ENCODE data around the gene NCAPH2.
A peak's percentile ranks its signal among the peaks of the same experiment; 100 is the strongest.
"Not testable (repeated sequence)": the region's sequence is repeated elsewhere in the genome, so short reads cannot be mapped to it uniquely, and the experiment has no call there.

Gene NCAPH2

DNA sequence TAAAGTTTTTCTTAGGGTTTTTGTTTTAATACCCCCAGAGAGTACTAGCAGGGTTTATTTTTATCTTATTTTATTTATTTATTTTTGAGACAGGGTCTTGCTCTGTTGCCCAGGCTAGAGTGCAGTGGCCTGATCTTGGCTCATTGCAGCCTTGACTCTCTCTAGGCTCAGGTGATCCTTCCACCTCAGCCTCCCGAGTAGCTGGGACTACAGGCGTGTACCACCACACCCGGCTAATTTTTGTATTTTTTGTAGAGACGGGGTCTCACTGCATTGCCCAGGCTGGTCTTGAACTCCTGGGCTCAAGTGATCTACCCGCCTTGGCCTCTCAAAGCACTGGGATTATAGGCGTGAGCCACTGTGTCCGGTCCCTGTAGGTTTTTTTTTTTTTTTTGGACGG is 12.2 kb downstream of the NCAPH2 start:
- not testable (repeated sequence) for DNase-seq

DNA sequence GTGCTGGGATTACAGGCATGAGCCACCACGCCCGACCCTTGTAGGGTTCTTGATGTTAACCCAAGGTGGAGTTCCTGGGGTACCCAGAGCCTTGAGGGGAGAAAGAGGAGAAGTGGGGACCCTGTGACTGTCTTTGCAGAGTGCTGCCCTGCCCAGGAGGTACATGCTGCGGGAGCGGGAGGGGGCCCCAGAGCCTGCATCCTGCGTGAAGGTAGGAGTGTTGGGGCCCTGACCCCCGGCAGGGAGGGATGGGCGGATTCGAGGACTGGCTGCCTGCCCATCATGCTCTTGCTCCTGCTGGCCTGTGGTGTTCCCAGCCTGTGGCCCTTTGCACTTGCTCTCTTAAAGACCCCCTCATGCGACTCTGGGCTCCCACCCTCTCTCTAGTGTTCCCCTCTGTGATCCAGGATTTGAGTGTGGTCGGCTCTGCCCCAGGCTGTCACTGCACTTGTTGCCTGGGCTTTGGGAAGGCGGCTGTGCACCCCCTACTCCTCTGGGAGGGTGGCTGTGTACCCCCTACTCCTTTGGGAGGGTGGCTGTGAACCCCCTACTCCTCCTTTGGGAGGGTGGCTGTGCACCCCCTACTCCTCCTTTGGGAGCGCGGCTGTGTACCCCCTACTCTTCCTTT is 12.9 kb downstream of the NCAPH2 start:
- no peak for DNase-seq

DNA sequence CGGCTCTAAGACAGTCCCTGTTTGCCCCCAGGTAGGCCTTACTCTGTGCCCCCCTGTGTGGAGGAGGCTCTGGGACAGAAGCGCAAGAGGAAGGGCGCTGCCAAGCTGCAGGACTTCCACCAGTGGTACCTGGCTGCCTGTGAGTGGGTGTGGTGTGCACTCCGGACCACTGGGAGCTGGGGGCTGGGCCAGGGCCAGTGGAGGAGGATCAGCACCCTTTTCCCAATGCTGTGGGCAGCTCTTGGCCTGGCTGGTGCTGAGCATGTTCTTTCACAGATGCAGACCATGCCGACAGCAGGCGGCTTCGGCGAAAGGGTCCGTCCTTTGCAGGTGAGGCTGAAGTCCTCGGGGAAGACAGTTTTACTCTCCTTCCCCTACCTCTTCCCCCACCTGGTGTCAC is 13.7 kb downstream of the NCAPH2 start:
- DNase-seq = no peak

DNA sequence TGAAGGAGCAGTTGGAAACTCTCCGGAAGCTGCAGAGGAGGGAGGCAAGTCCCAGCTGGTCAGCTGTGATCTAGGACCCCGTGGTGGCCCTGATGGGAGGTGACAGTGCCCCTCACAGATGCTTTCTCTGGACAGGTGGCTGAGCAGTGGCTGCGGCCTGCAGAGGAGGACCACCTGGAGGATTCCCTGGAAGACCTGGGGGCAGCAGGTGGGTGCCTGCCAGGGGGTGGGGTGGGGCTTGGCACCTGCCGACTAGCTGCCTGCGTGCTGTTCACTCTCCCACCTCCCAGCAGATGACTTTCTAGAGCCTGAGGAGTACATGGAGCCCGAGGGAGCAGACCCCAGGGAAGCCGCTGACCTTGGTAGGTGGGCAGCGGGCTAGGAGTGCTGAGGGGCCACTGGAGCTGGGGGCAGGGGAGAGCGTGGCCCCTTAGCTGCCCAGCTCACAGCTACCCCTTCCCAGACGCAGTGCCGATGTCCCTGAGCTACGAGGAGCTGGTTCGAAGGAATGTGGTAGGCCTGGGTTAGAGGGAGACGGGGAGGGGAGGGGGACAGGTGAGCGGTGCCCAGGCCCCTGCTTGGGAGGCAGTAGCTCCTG is 14.3 kb downstream of the NCAPH2 start:
- no peak for DNase-seq

DNA sequence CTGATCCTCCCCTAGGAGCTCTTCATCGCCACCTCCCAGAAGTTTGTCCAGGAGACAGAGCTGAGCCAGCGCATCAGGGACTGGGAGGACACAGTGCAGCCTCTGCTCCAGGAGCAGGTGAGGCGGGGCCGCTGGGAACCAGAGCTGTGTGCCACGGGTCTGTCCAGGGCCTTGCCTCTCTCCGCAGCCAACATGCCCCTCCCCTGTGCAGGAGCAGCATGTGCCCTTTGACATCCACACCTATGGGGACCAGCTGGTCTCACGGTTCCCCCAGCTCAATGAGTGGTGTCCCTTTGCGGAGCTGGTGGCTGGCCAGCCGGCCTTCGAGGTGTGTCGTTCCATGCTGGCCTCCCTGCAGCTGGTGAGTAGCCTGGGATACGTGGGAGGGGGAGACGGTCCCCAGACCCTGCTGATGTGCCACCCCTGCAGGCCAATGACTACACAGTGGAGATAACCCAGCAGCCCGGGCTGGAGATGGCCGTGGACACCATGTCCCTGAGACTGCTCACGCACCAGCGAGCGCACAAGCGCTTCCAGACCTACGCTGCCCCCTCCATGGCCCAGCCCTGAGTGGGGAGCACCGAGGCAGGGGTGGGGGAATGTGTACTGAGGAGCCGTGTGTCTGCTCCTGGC is 14.9 kb downstream of the NCAPH2 start:
- no peak for DNase-seq

DNA sequence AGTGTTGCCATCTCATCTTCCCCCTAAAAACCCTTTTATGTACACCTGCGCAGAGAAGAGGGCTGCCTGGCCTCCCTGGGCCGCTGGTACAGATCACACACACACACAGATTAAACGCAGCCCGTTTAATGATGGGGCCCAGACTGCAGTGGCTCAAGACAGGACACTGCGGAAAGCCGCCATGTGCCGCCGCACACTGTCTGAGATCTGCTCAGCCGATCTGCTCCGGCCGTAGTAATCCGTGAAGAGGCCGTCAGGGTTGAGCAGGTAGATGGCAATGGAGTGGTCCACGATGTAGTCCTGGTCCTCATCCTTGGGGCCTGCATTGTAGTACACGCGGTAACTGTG is 15.4 kb downstream of the NCAPH2 start:
- DNase-seq = no peak

DNA sequence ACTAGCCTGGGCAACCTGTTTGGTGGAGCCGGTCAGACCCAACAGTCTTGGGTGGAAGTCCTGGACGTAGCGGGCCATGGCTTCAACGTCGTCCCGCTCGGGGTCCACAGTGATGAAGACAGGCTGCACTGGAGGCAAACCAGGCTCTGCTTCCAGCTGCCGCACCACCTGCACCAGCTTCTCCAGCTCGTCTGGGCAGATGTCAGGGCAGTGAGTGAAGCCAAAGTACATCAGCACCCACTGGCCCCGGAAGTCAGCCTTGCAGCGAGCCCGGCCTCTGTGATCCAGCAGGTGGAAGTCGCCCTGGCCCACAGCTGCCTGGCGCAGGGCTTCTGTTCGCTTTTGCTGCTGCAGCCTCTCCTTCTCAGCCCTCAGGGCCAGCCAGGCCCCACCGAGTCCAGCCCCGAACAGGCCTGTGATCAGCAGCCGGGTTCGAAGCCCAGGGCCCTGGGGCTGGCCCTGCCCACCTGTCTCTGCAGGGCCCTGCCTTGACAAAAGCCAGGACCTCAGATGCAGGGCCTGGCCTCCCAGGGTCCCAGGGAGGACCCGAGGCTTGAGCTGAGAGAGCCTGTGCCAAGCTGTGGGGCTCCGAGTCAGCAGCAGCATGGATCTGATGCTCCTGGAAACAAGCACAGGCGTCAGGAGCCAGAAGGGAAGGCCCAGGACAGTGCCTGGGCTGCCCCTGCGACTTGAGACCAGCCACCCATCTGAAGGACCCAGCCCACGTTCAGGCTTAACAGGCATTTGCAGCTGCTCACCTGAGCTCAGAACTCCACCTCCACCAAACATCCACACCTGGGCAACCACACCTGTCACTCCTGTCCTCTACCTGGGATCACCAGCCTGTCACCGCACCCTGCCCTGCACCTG is 16.0 kb downstream of the NCAPH2 start:
- no peak for DNase-seq

DNA sequence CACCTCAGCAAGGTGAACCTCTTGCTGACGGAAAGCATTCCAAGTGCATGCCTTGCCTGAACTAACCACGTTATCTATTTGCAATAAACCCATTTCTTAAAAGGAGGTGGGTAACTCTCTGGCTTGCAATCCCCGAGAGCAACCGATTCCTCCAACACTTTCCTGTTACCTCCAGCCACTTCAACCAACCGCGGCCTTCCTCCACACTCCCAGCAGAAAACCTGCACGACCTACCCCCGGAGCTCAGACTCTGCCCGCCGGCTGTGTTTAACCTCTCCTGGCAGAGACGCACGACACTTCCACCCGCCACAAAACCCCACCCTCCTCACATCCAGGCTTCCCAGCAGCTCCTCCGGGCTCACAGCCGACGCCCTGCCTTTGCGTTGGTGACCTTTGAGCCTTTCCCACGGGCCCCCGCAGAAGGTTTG is 16.7 kb downstream of the NCAPH2 start:
- peak; percentile 12 for DNase-seq

DNA sequence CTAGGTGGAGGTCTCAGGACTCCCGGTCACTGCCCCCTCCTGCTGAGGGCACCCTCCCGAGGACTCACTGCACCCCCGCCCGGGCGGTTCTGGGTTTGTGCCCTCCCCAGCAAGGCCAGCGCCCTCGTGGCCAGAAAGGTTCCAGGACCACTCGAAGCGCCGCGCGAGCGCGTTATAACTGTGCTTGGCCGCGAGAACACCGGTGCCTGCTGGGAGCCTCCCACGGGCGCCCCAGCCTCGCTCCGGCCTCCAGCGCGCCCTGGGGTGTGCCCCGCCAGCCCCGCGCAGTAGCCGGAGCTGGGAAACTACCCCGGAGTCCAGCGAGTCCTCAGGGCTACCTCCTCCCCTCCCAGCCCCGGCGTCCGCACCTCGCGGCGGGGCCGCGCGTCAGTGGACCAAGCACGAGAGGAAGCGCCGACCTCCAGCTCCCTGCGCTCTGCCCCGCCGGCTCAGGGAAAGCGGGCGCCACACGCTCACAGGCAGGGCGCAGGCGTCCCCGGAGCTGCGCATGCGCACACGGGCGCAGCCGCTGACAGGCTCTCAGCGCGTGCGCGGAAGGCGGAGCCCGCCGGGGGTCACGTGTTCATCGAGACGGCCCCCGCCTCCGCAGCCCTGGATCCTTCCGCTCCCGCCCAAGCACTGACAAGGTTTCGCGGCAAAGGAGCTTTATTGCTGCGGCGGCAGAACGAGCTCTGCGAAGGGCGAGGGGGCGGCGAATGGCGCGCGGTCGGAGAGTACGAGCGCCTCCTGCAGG is 17.3 kb downstream of the NCAPH2 start, which contains the start of gene SCO2:
Gene SCO2, minus strand, starts transcription at position 495 of the 754 bp plus-strand sequence. CDS start 1,187 bp downstream, outside the sequence.
- peak; percentile 94 for DNase-seq

DNA sequence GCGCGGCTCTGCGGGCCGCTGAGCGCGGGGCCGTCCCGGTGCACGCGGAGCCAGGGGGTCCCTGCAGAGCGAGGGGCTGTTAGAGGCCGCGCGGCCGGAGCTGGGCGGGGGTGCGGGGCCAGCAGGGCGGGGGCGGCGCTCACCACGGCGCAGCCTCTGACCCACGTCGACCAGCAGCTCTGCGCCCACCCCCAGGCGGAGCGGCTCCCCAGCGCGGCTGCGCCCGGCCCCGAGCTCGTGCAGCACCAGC is 17.8 kb downstream of the NCAPH2 start:
- no peak for DNase-seq

DNA sequence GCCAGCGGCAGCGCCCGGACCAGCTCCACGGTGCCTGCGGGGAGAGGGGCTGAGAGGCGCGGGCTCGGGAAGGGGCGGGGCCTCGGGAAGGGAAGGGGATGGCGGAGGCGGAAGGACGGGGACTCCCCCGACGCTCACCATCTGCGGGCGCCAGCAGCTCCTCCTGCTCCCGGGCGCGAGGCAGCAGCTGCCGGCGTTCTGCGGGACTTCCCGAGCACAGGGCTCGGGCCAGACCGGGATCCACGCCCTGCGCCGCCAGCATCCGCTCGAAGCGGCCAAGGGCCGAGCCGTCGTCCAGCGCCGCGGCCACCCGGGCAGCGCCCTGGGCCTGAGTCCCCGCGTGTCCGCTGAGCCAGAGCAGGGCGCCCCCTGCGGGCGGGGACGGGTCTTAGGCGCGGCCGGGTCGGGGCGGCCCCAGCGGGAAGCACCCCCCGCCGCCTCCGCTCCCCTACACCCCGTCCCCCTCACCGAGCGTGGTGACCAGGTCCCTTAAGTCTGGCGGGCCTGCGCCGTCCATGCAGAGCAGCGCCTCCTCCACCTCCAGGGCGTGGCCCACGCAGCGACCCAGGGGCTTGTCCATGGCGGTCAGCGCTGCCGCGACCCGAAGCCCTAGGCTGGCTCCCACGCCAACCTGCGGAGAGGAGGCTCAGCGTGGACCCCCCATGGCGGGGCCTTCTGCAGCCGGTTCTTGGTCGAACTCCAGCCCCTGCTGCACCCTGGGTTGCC is 18.2 kb downstream of the NCAPH2 start:
- DNase-seq = peak; percentile 65

DNA sequence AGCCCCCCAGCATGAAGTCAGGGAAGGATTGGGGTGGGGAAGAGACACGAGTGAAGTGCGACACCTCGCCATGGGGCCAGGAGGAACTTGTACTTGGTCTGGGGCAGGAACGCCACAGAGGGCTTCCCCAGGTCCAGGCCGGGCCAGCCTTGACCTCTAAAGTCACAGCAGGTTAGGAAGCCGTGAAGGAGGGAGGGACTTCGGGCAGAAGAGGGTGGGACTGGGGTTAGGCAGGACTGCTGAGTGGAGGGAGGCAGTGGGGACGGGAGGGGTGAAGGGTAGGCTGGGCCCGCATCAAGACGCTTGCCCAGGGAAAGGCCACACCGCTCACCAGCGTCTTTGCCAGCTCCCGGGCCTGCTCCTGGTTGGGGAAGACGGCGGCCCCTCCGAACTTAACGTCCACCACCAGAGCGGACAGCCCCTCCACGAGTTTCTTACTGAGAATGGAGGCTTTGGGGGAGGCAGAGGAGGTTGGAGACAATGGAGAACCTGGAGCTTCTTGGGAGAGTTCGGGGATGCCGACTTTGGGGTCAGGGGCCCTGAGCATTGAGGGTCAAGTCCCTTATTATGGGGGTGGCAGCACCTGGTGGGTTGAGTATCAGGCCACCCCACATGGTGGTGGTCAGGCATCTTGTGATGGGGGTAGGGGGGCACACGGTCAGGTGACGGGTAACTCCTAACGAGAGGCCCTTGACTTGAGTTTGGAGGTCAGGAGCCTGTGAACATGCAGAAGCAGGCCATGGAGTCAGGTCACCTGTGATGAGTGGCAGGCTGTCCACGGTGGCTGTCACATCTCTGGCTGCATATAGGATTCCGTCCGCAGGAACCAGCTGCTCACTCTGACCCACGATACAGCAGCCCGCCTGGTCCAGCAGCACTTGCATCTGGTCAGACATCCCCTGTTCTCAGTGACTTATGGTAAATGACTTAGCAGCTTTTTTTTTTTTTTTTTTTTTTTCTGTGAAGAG is 19.1 kb downstream of the NCAPH2 start:
- DNase-seq = no peak

DNA sequence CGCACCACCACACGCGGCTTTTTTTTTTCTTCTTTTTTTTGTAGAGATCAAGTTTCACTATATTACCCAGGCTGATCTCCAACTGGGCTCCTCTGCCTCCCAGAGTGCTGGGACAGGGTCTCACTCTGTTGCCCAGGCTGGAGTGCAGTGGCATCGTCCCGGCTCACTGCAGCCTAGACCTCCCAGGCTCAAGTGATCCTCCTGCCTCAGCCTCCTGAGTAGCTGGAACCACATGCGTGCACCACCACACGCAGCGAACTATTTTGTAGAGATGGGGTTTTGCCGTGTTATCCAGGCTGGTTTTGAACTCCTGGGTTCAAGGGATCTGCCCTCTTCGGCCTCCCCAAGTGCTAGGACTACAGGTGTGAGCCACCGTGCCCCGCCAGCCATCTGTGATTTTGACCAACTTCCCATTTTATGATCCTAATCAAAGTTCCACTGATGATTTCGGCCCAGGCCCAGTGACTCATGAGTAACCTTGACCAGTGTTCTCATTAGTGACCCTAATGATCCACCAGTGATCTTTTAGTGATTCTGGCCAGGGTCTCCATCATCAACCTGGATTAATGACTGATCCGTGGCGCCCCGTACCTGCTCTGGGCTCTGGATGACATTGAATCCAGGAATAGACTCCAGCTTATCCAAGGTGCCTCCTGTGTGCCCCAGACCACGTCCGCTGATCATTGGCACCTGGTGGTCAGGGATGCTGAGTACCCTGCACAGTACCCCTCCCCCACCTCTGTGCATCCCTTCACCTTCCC is 20.1 kb downstream of the NCAPH2 start:
- DNase-seq = no peak

DNA sequence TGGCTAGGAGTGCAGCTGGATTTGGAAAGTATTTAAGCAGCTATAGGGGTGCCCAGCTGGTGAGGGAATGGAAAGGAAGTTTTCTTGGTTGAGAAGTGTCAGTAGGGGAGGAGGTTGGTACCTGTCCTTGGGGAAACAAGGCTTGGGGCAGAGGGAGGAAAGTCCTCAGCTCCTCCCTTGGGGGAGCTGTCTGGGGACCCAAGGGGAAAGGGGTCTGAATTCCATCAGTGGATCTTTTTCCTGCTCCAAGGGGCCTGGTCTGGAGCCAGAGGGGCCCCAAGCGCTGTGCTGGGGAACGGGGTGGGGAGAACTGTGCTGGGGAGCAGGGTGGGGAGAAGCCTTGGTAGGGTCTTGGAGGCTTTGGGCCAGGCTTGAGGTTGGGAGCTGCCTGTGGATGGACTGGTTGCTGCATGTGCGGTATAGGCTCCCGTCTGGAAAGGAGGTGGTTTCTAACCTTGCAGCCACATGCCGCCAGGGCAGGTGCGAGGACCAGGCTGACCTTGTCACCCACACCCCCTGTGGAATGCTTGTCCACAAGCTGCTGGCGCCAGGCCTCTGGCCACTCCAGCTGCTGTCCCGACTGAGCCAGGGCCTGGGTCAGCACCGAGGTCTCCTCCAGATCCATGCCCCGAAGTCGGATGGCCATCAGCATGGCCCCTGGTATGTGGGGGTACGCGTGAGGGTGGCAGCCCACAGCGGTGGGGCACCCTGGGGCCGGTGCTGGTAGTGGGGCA is 20.8 kb downstream of the NCAPH2 start:
- DNase-seq = no peak

DNA sequence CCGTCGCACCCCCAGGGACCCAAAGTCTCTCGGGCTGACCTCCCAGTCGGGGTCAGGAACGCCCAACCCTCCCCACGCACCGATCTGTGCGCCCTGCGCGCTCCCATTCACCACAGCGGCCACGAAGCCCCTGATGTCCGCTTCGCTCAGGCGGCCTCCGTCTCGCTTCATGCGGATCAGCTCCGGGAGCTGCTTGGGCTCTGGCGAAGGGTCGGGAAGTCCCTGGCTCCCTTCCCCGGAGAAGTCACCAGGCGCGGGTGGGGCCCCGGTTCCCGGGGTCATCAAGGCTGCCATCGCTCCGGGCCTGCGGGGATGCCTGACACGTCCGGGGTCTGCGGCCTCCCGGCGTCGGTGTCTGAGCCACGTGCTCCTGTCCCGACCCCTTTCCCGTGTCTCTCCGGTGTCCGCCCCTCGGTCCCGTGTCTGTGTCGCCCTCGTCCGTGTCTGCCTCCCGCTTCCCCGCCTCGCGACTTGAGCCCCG is 21.4 kb downstream of the NCAPH2 start:
- no peak for DNase-seq

DNA sequence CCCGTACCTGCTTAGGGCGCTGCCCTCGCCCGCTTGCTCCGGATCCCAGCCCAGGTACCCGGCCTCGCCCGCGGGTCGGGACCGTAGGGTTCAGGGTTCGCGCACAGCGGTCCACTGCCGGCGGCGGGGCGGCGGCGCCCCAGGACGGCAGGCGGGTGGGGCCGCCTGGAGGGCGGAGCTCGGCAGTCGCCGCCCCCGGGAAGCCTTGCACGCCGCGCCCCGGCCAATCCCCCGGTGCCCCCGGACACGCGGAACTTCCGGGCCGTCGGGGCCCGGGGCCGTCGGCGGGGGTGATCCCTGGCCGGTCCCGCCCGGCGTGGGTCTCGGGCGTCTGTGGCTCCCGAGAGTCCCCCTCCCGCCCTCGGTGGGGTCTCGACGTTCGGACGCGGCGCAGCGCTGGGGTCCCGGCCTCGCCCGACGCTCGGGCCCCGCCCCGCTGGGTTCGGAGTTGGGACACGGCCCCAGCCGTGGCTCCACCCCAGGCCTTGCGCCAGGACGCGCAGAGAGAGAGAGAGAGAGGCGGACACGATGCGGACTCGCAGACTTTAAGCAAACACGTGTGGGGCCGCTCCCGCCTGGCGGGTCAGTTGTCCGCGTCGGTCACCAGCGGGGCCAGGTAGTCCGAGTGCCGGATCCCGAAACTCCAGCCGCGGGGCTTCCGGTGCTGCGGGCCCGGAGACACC is 22.0 kb downstream of the NCAPH2 start, which contains the start of gene TYMP:
Gene TYMP, minus strand, starts transcription at position 116 of the 683 bp plus-strand sequence. CDS start 303 bp downstream, outside the sequence.
- no peak for DNase-seq

DNA sequence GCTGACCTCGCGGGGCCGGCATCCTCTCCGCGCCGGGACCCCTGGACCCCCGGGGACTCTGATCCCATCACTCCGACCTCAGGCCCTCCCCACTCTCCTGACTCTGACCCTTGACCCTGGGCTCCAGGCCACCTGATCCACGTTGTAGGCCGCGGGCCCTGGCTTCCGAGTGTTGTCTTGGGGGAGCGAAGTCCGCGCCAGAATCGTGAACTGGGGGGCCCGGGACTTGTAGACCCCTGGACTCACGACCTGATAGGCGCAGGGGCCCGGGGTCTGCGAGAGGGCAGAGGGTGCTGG is 22.5 kb downstream of the NCAPH2 start:
- no peak for DNase-seq

DNA sequence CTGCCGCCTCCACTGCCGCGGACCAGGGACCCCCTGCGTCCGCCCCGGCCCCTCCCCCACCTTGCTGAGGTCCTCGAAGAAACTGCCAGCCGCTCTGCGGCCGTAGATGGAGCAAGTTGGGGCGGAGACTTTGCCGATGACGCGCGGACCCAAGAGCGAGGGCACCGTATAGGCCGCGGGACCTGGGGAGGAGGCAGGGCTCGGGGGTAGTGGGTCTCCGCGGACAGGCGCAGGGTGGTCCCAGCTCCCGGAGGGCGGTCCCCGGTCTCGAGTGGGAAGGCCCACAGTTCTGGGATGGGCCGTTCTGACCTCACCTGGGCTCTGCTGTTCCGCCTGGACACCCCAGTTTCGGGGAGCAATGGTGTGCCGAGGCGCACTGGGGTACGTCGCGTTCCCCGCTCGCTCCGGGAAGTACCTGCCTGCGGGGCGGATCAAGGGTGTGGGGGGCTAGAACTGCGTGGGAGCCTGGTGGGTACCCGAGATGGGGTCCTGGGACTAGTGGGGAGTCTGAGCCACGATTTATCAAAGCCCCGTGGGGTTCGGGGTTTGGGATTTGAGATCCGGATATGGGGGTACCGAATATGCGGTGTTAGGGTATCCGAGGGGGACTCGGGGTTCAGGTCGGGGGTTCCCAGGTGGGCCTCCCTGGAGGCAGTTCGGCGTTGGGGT is 23.0 kb downstream of the NCAPH2 start:
- no peak for DNase-seq

Measured in NCI-H1694 treated with DMSO at 0.1 percent for 48 hours (cell line).